Left lung (tissue), 10 donors: ENCODE results near the gene MAP2K4. TPM values are rescaled to one million over a fixed set of nuclear protein-coding genes. Genes with fewer than 3 reads are reported as not detected.
A peak's percentile ranks its signal among the peaks of the same experiment; 100 is the strongest.

Experiments used
- ATAC-seq: fragments of 200-7000 bp; cut with Tn5 transposase; one replicate; pipeline ENCODE4 v1.9.1; 2020; ENCODE audit warnings: moderate library complexity
- DNase-seq, 4 donors: peaks; one replicate each; pipeline ENCODE4 v3.0.0-alpha.2; 2013 to 2020
- H3K27ac ChIP-seq, 2 donors: fragments of 200-600 bp; sonication (generic) in 1 of 2; one replicate each; pipeline versions ENCODE4 v1.5.0 to v1.8.0; 2020 to 2021
- H3K27me3 ChIP-seq, 2 donors: fragments of 200-600 bp; sonication (generic) in 1 of 2; one replicate each; pipeline versions ENCODE4 v1.5.0 to v1.8.0; 2020 to 2021
- H3K36me3 ChIP-seq, 2 donors: fragments of 200-600 bp; sonication (generic) in 1 of 2; one replicate each; pipeline versions ENCODE4 v1.5.0 to v1.8.0; 2020 to 2021
- H3K4me1 ChIP-seq, 2 donors: fragments of 200-600 bp; one replicate each; pipeline ENCODE4 v1.8.0; 2021
- H3K4me3 ChIP-seq, 2 donors: fragments of 200-600 bp; sonication (generic) in 1 of 2; one replicate each; pipeline versions ENCODE4 v1.5.0 to v1.8.0; 2020 to 2021; ENCODE audit warnings: mild to moderate bottlenecking in 1 of 2
- H3K9me3 ChIP-seq, 2 donors: fragments of 200-600 bp; sonication (generic) in 1 of 2; one replicate each; pipeline versions ENCODE4 v1.5.0 to v1.8.0; 2020 to 2021
- intact Hi-C, 2 donors: fragments of 100-400 bp; cut with DNase I; formaldehyde crosslinking; loops; one replicate each; pipeline versions ENCODE4 v1.11.2 to v1.14.2; 2022
- polyA plus RNA-seq, 6 donors: library from polyadenylated mRNA; unstranded; fragments of 120-200 nt; gene quantifications; one replicate each; pipeline ENCODE4 v1.2.1, GENCODE V29; 2013; ENCODE audit not compliant: insufficient read length in 6 of 6
- total RNA-seq, 2 donors: library from RNA; stranded (reverse); fragmentation: NEBNext Ultra II Directional; extraction: Animal tissue kit (Norgen Biotek cat#: 25700); gene quantifications; one replicate each; pipeline ENCODE4 v1.2.1, GENCODE V29; 2021
- TF ChIP-seq, protein P1 (sequence below), 2 donors: fragments of 200-600 bp; sonication (generic) in 1 of 2; IDR thresholded peaks; one replicate each; pipeline versions ENCODE4 v1.5.0 to v1.8.0; 2021; ENCODE audit warnings: antibody characterized with exemption in 2 of 2
- donor health status: DM: no; HTN: yes; CAD: no.
- donor health status: DM: no; HTN: no; CAD: no.

Gene MAP2K4
- total and polyA plus RNA-seq, 8 donors = 29.4 to 36.7 (median 34.1) TPM

GRCh38 chr17:11996722-11997146, 23.9 kb upstream of the MAP2K4 start:
- DNase-seq = peak in 2 of 4 donors; percentile 32 to 46
- H3K9me3 ChIP-seq = no peaks in the 10 kb centered on the region
- peak overlapping the region; percentile 68 to 72 for H3K4me3 ChIP-seq
- no peaks in the 10 kb centered on the region for H3K27me3 ChIP-seq
- TF ChIP-seq, protein P1, sequence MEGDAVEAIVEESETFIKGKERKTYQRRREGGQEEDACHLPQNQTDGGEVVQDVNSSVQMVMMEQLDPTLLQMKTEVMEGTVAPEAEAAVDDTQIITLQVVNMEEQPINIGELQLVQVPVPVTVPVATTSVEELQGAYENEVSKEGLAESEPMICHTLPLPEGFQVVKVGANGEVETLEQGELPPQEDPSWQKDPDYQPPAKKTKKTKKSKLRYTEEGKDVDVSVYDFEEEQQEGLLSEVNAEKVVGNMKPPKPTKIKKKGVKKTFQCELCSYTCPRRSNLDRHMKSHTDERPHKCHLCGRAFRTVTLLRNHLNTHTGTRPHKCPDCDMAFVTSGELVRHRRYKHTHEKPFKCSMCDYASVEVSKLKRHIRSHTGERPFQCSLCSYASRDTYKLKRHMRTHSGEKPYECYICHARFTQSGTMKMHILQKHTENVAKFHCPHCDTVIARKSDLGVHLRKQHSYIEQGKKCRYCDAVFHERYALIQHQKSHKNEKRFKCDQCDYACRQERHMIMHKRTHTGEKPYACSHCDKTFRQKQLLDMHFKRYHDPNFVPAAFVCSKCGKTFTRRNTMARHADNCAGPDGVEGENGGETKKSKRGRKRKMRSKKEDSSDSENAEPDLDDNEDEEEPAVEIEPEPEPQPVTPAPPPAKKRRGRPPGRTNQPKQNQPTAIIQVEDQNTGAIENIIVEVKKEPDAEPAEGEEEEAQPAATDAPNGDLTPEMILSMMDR (IDR thresholded peaks at IDR 0.05) = peak; percentile 19 to 37
- peaks cover 0 to 12% of the 10 kb centered on the region in 2 donors for H3K36me3 ChIP-seq
- intact Hi-C loops = no loop called here
- peak overlapping the region; percentile 88 to 96 for H3K27ac ChIP-seq
- no peaks in the 10 kb centered on the region for H3K4me1 ChIP-seq
- ATAC-seq = peak; percentile 56

GRCh38 chr17:11997147-11997971, 23.3 kb upstream of the MAP2K4 start, which contains the start of gene ZNF18:
Gene ZNF18, minus strand, starts transcription at chr17:11997475. Its CDS starts 4,646 bp downstream, at chr17:11992829.
- intact Hi-C loops = no loop called here
- Histone ChIP-seq H3K4me3 (peak within 1 kb of the TSS; percentile 68 to 72), H3K36me3 (peaks cover 0 to 6% of the 10 kb centered on the region in 2 donors), H3K27me3 (no peaks in the 10 kb centered on the region), H3K27ac (peak within 1 kb of the TSS; percentile 88 to 96), H3K9me3 (no peaks in the 10 kb centered on the region), H3K4me1 (no peaks in the 10 kb centered on the region)
- TF ChIP-seq, protein P1 (IDR thresholded peaks at IDR 0.05) = no peak
- ATAC-seq (peak; percentile 98), DNase-seq (peak; percentile 92 to 99 (median 98))

DNA sequence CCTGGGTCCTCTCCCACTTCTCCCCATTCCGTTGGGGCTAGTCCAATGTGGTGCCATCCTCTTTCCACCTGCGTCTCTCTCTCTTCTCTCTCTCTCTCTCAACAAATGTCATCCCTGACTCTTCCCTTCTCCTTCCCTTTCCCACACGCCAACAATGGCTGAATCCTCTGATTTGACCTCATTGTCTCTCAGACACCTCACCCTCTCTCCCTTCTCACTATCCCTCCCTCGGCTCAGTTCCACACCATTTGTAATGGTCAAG, 22.8 kb upstream of the MAP2K4 start:
- DNase-seq (no peak), ATAC-seq (no peak)
- TF ChIP-seq, protein P1 (IDR thresholded peaks at IDR 0.05) = no peak
- H3K4me1 ChIP-seq = no peaks in the 10 kb centered on the region
- no peaks in the 10 kb centered on the region for H3K9me3 ChIP-seq
- peak overlapping the region; percentile 68 to 72 for H3K4me3 ChIP-seq
- peak overlapping the region; percentile 66 to 96 for H3K27ac ChIP-seq
- intact Hi-C loops = no loop called here
- peaks cover 0 to under 1% of the 10 kb centered on the region in 2 donors for H3K36me3 ChIP-seq
- H3K27me3 ChIP-seq = no peaks in the 10 kb centered on the region

DNA sequence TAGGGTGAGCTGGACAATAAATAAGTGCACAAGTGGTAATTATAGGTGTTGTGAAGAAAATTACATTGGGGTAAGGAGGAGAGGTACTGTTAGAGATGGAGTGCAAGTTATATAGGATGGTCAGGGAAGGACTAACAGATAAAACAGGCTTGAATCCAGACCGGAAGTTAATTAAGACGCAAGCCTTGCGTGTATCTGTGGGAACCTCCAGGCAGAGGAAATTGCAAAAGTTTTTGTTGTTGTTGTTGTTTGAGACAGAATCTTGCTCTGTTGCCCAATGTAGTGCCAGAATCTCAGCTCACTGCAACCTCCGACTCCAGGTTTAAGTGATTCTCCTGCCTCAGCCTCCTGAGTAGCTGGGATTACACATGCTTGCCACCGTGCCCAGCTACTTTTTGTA, 21.0 kb upstream of the MAP2K4 start:
- no peak overlapping the region for H3K4me3 ChIP-seq
- H3K27ac ChIP-seq = peak overlapping the region in 1 of 2 donors; percentile 34
- no peak for DNase-seq
- H3K27me3 ChIP-seq = no peaks in the 10 kb centered on the region
- intact Hi-C loops = no loop called here
- H3K36me3 ChIP-seq = no peaks in the 10 kb centered on the region
- no peak for ATAC-seq
- H3K9me3 ChIP-seq = no peaks in the 10 kb centered on the region
- no peaks in the 10 kb centered on the region for H3K4me1 ChIP-seq
- TF ChIP-seq, protein P1 (IDR thresholded peaks at IDR 0.05) = no peak

- DNase-seq (no peak), ATAC-seq (no peak)
- intact Hi-C loops = no loop called here
- TF ChIP-seq, protein P1 (IDR thresholded peaks at IDR 0.05) = no peak
- Histone ChIP-seq H3K4me1 (no peaks in the 10 kb centered on the region), H3K4me3 (no peak overlapping the region), H3K36me3 (no peaks in the 10 kb centered on the region), H3K27ac (no peak overlapping the region), H3K27me3 (peaks cover 0 to 18% of the 10 kb centered on the region in 2 donors), H3K9me3 (no peaks in the 10 kb centered on the region)
Observed at GRCh38 chr17:12007466-12007865, 13.2 kb upstream of the MAP2K4 start.
